ENCODE results near the gene HIVEP3. TPM values are rescaled to one million over a fixed set of nuclear protein-coding genes. Genes with fewer than 3 reads are reported as not detected.

The HIVEP3 gene
- total RNA-seq, 1 donor: 1.8 TPM

DNA sequence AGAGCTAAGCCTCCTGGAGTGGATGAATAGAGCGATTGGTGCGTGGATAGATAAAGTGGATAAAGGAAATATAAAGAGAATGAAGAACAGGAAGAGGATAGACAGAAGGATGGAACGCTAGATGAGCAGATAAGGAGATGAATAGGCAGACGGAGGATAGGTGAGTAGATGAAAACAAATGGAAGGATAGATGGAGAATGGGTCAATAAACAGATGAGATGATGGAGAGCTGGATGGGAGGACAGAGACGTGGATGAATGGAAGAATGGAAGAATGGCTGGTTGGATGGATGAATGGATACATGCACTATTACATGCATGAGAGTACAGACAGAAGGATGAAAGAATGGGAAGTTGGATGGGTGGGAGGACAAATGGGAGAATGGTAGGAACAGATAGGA lies 399.1 kb downstream of the HIVEP3 start:
- H2AFZ ChIP-seq (ENCODE audit: low read length): no peak overlapping the region
- no peak overlapping the region for H3K4me3 ChIP-seq (ENCODE audit: insufficient read depth, low read length)
- H3K4me2 ChIP-seq (ENCODE audit: insufficient read depth, low read length): no peak overlapping the region
- no peaks in the 10 kb centered on the region for H3K27me3 ChIP-seq (ENCODE audit: insufficient read depth, low read length)
- H3K36me3 ChIP-seq (ENCODE audit: insufficient read depth, low read length): no peaks in the 10 kb centered on the region
- H3K27ac ChIP-seq (ENCODE audit: low read depth, low read length): no peak overlapping the region
- no peaks in the 10 kb centered on the region for H3K9me3 ChIP-seq (ENCODE audit: low read depth, low read length)
- peaks cover 7% of the 10 kb centered on the region for H3K4me1 ChIP-seq (ENCODE audit: insufficient read depth, low read length)
- peak; percentile 53 for DNase-seq (ENCODE audit: insufficient read length, low spot score, missing footprints)
- TF ChIP-seq, protein P1, sequence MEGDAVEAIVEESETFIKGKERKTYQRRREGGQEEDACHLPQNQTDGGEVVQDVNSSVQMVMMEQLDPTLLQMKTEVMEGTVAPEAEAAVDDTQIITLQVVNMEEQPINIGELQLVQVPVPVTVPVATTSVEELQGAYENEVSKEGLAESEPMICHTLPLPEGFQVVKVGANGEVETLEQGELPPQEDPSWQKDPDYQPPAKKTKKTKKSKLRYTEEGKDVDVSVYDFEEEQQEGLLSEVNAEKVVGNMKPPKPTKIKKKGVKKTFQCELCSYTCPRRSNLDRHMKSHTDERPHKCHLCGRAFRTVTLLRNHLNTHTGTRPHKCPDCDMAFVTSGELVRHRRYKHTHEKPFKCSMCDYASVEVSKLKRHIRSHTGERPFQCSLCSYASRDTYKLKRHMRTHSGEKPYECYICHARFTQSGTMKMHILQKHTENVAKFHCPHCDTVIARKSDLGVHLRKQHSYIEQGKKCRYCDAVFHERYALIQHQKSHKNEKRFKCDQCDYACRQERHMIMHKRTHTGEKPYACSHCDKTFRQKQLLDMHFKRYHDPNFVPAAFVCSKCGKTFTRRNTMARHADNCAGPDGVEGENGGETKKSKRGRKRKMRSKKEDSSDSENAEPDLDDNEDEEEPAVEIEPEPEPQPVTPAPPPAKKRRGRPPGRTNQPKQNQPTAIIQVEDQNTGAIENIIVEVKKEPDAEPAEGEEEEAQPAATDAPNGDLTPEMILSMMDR (IDR thresholded peaks at IDR 0.05; ENCODE audit: extremely low read depth, low read depth, low read length): no peak
- no peaks in the 10 kb centered on the region for H4K20me1 ChIP-seq (ENCODE audit: insufficient read depth, low read length)
- no peaks in the 10 kb centered on the region for H3K79me2 ChIP-seq (ENCODE audit: insufficient read depth, low read length)

DNA sequence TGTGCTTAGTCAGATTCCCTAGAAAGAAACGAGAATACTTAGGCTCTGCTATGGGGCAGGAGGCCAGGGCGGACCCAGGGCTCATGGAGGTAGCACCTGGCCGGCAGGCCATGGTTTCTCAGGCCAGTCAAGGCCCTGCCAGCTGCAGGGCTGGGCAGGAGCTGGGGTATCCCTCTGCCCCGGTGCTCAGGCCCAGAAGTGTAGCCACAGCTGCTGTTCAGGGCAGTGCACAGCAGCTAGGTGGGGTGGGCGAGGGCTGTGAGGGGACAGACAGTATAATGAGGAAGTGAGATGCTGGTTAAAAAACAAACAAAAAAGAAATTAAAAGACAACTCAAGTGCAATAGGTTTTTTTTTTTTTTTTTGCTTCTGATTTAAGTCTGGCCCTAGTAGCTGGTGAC lies 400.3 kb downstream of the HIVEP3 start:
- H3K4me3 ChIP-seq (ENCODE audit: insufficient read depth, low read length): no peak overlapping the region
- H3K9me3 ChIP-seq (ENCODE audit: low read depth, low read length): no peaks in the 10 kb centered on the region
- no peaks in the 10 kb centered on the region for H3K27me3 ChIP-seq (ENCODE audit: insufficient read depth, low read length)
- no peak for DNase-seq (ENCODE audit: insufficient read length, low spot score, missing footprints)
- H3K4me2 ChIP-seq (ENCODE audit: insufficient read depth, low read length): no peak overlapping the region
- TF ChIP-seq, protein P1 (IDR thresholded peaks at IDR 0.05; ENCODE audit: extremely low read depth, low read depth, low read length): no peak
- no peaks in the 10 kb centered on the region for H3K79me2 ChIP-seq (ENCODE audit: insufficient read depth, low read length)
- no peak overlapping the region for H3K27ac ChIP-seq (ENCODE audit: low read depth, low read length)
- H3K36me3 ChIP-seq (ENCODE audit: insufficient read depth, low read length): no peaks in the 10 kb centered on the region
- peaks cover 7% of the 10 kb centered on the region for H3K4me1 ChIP-seq (ENCODE audit: insufficient read depth, low read length)
- no peak overlapping the region for H2AFZ ChIP-seq (ENCODE audit: low read length)
- no peaks in the 10 kb centered on the region for H4K20me1 ChIP-seq (ENCODE audit: insufficient read depth, low read length)

DNA sequence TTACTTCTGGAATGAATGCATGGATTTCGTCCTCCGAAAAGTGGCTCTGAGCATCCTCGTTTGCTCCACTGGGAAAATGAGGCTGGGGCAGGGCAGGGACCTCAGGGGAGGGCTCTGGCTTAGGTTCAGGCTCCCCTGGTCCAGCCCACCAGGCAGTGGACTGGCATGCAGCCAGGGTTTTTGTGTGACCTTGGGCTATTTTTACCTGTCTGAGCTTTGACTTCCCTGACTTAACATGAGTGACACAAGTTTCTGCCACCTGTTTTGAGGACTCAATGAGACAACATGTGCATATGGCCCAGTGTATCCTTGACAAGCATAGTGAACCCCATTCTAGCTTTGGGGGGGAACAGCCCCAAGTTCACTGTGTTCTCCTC lies 401.7 kb downstream of the HIVEP3 start:
- H3K9me3 ChIP-seq (ENCODE audit: low read depth, low read length): no peaks in the 10 kb centered on the region
- peak; percentile 62 for DNase-seq (ENCODE audit: insufficient read length, low spot score, missing footprints)
- H3K4me1 ChIP-seq (ENCODE audit: insufficient read depth, low read length): peaks cover 7% of the 10 kb centered on the region
- no peak overlapping the region for H3K27ac ChIP-seq (ENCODE audit: low read depth, low read length)
- H3K27me3 ChIP-seq (ENCODE audit: insufficient read depth, low read length): no peaks in the 10 kb centered on the region
- H3K79me2 ChIP-seq (ENCODE audit: insufficient read depth, low read length): no peaks in the 10 kb centered on the region
- H3K4me3 ChIP-seq (ENCODE audit: insufficient read depth, low read length): peak overlapping the region; percentile 72
- H3K4me2 ChIP-seq (ENCODE audit: insufficient read depth, low read length): peak overlapping the region; percentile 96
- H4K20me1 ChIP-seq (ENCODE audit: insufficient read depth, low read length): no peaks in the 10 kb centered on the region
- TF ChIP-seq, protein P1 (IDR thresholded peaks at IDR 0.05; ENCODE audit: extremely low read depth, low read depth, low read length): no peak
- H3K36me3 ChIP-seq (ENCODE audit: insufficient read depth, low read length): no peaks in the 10 kb centered on the region
- H2AFZ ChIP-seq (ENCODE audit: low read length): no peak overlapping the region

DNA sequence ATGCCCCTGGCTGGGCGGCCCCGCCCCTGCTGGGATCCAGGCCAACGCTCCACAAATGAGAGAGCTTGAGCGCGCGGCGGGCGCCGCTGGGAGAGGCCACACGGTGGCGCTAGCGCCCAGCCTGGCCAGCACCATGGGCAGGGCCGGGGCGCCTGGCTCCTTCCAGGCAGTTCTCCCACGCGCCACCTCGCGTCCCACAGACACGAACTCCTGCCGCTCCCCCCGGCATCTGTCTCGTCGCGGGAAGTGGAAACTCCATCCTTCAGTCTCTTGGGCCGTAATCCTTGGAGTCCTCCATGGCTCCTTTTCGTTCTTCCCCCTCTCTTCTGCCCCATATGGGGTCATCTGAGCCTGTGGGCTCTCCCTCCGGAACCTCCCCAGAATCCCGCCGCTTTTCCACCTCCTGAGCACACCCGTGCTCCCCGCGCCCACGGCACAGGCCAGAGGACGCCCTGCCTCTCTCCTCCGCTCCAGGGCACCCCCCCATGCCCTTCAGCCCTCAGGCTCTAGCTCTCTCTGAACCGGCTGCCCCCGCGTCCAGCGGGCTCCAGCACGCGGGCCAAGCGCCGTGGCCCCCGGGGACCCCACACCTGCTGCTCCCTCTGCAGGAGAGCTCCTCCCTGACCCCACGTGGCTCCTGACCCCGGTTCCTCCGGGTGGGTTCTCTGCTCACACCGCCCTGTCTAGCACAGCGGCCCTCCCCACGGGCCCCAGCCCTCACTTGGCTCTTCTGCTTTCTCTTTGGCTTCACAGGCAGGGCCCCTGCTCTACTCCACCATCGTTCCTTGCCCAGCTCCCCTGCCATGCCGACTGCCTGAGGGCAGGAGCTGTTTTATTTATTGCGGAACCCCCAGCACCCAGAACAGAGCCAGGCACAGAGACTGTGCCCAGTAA lies 402.3 kb downstream of the HIVEP3 start:
- TF ChIP-seq, protein P1 (IDR thresholded peaks at IDR 0.05; ENCODE audit: extremely low read depth, low read depth, low read length): peak; percentile 80

More for the DNA sequence above, 402.3 kb downstream of the HIVEP3 start:
- H3K4me2 ChIP-seq (ENCODE audit: insufficient read depth, low read length): peak overlapping the region; percentile 96
- H3K4me3 ChIP-seq (ENCODE audit: insufficient read depth, low read length): peak overlapping the region; percentile 72
- no peak overlapping the region for H3K27ac ChIP-seq (ENCODE audit: low read depth, low read length)
- peak overlapping the region; percentile 89 for H2AFZ ChIP-seq (ENCODE audit: low read length)
- no peaks in the 10 kb centered on the region for H3K9me3 ChIP-seq (ENCODE audit: low read depth, low read length)
- peaks cover 2% of the 10 kb centered on the region for H4K20me1 ChIP-seq (ENCODE audit: insufficient read depth, low read length)
- H3K79me2 ChIP-seq (ENCODE audit: insufficient read depth, low read length): no peaks in the 10 kb centered on the region
- no peaks in the 10 kb centered on the region for H3K27me3 ChIP-seq (ENCODE audit: insufficient read depth, low read length)
- H3K36me3 ChIP-seq (ENCODE audit: insufficient read depth, low read length): no peaks in the 10 kb centered on the region
- peaks cover 7% of the 10 kb centered on the region for H3K4me1 ChIP-seq (ENCODE audit: insufficient read depth, low read length)
- peak; percentile 100 for DNase-seq (ENCODE audit: insufficient read length, low spot score, missing footprints)

Measured in osteoblast (primary cell).